Sciatic nerve (tissue), 2 donors: ENCODE data around the gene DDT. TPM values are rescaled to one million over a fixed set of nuclear protein-coding genes. Genes with fewer than 3 reads are reported as not detected.
"Not testable (repeated sequence)": the region's sequence is repeated elsewhere in the genome, so short reads cannot be mapped to it uniquely, and the experiment has no call there.

Experiments
- ATAC-seq: fragments of 200-7000 bp; cut with Tn5 transposase; one replicate; pipeline ENCODE4 v1.9.1; 2020; ENCODE audit warnings: mild to moderate bottlenecking, moderate library complexity
- DNase-seq: peaks from one replicate; pipeline ENCODE4 v3.0.0-alpha.2; 2020; ENCODE audit warnings: low spot score
- intact Hi-C: fragments of 100-400 bp; cut with DNase I; formaldehyde crosslinking; loops from one replicate; pipeline ENCODE4 v1.14.2; 2022
- total RNA-seq: library from RNA; stranded (reverse); fragmentation: NEBNext Ultra II Directional; extraction: Animal tissue kit (Norgen Biotek cat#: 25700); gene quantifications from one replicate; pipeline ENCODE4 v1.2.1, GENCODE V29; 2021
- donor health status: DM: no; HTN: no; CAD: no.
- donor health status: DM: no; HTN: no; CAD: no.

DDT gene
- total RNA-seq, 1 donor from 2014 or later: 57.8 TPM

DNA sequence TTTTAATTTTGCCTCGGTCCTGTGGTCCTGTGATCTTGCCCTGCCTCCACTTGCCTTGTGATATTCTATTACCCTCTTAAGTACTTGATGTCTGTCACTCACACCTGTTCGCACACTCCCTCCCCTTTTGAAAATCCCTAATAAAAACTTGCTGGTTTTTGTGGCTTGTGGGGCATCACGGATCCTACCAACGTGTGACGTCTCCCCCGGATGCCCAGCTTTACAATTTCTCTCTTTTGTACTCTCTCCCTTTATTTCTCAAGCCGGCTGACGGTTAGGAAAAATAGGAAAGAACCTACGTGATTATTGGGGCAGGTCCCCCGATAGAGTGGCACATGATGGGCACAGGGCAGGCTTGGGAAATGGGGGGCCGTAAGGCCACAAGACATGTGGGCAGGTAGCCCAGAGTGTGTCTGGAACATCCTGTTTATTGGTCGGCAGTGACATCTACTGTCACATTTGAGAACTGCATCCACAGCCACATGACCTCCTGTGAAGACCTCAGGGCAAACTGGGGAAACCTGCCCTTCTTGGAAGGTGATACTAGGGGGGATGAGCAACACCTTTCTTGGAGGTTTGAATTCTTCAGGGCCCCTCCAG is 17.8 kb downstream of the DDT start:
- DNase-seq (peak; percentile 89), ATAC-seq (peak; percentile 85)
- intact Hi-C loops: not testable (repeated sequence)

- intact Hi-C loops, ATAC-seq, DNase-seq: not testable (repeated sequence)
These were observed 18.4 kb downstream of the DDT start for GRCh38 chr22:23955886-23956285.

DNA sequence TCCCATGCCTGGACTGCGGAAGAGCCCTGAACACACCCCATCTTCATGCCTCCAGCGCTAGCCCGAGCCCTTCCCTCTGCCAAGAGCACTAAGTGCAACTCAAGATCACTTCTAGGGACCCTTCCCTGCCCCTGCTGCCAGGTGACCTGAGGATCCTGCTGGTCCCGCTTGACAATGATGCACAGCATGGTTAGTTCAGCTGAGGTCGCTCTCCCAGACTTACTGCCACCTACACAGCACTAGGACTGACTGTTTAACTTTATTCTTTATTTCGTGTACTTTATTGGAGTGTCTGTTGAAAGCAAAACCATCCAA is 19.3 kb downstream of the DDT start:
- ATAC-seq, intact Hi-C loops: not testable (repeated sequence)

GRCh38 chr22:23954193-23954990 is 19.8 kb downstream of the DDT start:
- DNase-seq, ATAC-seq, intact Hi-C loops: not testable (repeated sequence)

More for the DNA sequence above, 19.3 kb downstream of the DDT start:
- not testable (repeated sequence) for DNase-seq

GRCh38 chr22:23953485-23953884 is 20.8 kb downstream of the DDT start:
- intact Hi-C loops, ATAC-seq, DNase-seq: not testable (repeated sequence)

DNA sequence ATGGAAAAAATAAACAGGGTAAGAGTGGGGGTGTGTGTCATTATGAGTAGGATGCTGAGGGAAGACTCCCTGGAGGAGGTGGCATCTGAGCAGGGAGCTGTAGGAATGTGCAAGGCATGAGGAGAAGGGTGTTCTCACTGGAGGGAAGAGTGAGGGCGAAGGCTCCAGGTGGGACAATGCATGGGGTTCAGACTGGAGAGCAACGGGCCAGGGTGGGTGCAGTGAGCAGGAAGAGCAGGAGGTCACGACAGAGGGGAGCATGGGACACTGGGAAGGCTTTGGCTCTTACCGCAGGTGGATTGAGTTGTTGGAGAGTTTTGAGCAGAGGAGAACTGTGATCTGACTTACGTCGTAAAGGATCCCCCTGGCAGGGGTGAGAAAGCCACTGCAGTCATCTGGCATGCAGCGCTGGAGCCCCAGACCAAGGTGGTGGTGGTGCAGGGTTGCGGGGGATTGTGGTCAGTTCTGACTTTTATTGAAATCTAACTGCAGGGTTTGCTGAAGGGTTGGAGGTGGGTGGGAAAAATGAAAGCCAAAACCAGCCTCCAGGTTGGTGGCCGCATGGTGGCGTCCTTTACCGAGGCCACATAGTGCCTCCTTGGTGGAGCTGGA is 21.3 kb downstream of the DDT start:
- DNase-seq, intact Hi-C loops, ATAC-seq: not testable (repeated sequence)

DNA sequence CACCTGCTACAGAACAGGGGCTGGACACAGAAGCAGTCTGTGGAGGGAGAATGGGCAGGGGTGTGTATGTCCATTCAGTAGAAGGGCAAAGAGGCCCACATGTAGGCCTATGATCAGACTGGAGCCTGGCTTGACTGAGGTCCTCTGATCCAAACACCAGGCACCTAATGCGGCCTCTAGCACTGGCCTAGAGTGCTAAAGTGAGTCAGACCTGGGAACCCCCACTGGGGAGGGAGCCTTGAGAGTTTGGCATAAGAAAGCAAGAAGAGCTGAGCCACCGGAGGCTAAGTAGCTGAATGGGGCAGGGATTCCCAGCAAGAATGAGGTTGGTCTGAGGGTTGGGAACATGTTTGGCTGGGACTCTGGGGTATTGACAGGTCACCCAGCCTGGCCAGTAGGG is 22.9 kb downstream of the DDT start:
- not testable (repeated sequence) for DNase-seq, ATAC-seq

DNA sequence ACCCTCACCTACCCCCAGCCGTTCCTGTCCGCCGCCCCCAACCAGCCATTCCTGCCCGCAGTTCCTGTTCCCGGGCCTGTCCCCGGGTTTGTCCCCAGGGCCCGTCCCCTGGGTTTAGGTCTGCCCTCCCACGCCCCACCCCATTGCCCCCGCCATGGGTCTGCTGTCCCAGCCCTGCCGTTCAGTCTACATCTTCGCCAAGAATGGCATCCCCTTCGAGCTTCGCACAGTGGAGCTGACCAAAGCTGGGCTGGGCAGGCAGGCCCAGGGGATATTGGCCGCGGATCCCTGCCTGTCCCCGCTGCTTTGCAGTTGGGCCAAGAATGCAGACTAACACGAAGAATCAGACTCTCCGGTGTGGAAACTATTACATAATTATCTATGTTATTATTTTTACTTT is 24.5 kb downstream of the DDT start:
- DNase-seq, intact Hi-C loops, ATAC-seq: not testable (repeated sequence)

More for the DNA sequence above, 22.9 kb downstream of the DDT start:
- intact Hi-C loops: not testable (repeated sequence)

DNA sequence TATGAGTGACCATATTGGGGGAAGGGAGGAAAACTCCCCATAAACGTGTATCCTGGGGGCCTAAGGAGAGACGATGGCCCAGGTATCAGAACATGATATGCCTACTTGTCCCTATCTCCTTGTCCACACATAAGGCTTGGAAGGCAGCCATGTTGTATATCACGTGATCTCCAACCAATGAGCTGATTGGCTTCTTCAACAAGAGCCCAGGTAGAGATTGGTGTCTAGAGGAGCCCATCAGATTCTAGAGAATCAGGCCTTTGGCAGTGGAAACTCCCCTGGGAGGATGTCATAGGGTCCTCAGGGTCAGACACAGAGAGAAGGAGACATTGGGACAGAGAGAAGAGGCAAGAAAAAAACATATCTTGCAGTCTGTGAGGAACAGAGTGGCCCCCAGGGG is 26.9 kb downstream of the DDT start:
- ATAC-seq, intact Hi-C loops, DNase-seq: not testable (repeated sequence)

DNA sequence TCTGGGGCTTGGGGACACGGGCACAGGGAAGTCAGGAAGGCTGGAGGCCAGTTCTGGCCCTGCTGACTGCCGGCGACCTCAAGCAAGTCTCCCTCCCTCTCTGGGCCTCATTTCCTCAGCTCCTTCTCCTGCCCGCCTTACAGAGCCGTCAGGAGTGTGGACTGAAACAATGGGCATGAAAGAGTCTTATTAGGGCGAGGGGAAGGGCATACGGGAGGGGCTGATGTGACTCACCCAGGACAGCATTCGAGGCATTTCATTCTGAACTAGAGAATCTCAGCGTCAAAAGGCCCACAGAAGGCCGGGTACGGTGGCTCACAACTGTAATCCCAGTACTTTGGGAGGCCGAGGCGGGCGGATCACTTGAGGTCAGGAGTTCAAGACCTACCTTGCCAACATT is 34.1 kb downstream of the DDT start:
- DNase-seq, intact Hi-C loops, ATAC-seq: not testable (repeated sequence)

- intact Hi-C loops: loop anchor here (2.0 kb wide), 1 partner anchor 68 kb away; no protein-coding TSS in a partner anchor
- no peak for DNase-seq
- ATAC-seq: no peak
These were observed 35.3 kb downstream of the DDT start for GRCh38 chr22:23939017-23939357.

DNA sequence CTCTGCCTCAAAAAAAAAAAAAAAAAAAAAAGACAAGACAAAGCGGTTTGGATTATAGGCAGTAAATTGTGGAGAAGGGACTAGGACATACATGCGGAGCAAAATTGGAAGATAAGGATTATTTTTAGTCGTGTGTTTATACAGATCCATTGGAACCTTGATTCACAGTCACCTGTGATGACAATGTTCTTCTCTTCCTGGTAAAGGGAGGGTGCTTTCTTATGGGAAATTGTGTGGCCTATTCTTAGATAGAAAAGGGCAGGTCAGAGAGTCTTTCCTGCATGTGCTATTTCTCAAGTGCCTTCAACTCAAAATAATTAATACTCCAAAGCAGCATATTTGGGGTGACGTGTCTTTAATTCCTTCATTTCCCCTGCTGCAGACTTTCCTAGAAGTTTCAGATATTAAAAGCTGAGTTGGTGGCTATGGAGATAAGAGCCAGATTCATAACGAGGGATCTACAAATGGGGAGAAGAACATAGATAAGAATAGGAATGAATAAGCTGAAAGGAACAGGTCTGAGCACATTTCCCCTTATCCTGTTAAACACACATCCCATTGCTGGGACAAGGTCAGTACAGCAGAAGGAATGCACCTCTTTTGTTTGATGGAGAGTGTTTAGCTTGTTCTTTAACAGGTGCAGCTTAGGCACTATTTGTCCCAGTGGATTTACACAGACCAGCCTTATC is 35.8 kb downstream of the DDT start:
- intact Hi-C loops: loop anchor here (2.0 kb wide), 1 partner anchor 68 kb away; no protein-coding TSS in a partner anchor
- no peak for DNase-seq
- ATAC-seq: no peak

- ATAC-seq (no peak), DNase-seq (no peak)
- intact Hi-C loops: no loop called here
These were observed 47.7 kb downstream of the DDT start for GRCh38 chr22:23926561-23926960.

DNA sequence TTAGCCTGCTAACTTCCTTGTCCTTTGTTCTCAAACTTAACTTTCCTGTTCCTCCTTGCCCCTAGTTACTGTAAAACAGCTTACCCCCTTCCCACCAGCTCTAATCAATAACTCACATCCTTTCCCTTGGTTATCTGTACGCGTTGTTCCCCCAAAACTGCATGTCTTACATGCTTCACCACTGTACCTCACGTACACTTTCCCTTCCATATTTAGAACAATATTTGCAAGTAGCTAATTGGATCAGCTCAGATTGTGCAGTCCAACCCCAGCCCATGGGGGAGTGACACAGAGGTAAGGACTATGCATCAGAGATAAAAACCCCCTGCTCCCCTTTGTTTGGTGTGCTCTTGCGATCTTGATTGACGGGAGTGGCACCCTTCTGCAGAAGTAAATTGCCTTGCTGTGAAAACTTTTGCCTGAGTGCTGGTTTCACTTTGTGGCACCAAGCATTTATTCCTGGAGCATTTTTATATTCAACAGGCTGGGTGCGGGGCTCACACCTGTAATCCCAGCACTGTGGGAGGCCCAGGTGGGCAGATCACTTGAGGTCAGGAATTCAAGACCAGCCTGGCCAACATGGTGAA is 49.1 kb downstream of the DDT start:
- intact Hi-C loops: no loop called here
- DNase-seq (no peak), ATAC-seq (no peak)

DNA sequence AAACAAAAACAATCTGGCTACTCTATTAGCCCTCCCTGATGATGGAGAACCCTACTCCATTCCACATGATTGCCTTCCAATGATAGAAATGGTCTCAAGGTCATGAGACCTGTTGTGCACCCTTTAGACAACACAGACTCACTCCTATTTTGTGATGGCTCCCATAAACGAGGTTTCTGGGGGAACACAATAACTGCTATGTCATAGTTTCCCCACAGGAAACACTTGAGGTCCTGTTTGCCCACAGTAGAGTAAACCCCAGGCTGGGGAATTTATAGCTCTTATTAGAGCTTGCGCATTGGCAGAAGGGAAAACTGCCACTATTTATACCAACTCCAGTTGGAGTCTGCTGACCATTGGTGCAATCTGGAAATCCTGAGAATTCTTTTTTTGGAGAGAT is 51.3 kb downstream of the DDT start:
- ATAC-seq (no peak), DNase-seq (no peak)

DNA sequence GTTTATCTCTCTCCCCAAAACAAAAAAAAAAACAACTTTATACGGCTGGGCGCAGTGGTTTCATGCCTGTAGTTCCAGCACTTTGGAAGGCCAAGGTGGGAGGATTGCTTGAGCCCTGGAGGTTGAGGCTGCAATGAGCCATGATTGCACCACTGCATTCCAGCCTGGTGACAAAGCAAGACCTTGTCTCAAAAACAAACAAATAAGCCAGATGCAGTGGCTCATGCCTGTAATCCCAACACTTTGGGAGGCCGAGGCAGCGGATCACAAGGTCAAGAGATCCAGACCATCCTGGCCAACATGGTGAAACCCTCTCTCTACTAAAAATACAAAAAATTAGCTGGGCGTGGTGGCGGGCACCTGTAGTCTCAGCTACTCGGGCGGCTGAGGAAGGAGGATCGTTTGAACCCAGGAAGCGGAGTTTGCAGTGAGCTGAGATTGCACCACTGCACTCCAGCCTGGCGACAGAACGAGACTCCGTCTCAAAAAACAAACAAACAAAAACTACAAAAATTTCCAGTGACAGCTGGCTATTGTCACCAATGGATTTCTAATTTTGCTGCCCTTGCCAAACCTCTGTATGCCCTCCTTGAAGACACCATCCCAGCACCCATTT is 52.5 kb downstream of the DDT start:
- ATAC-seq, DNase-seq, intact Hi-C loops: not testable (repeated sequence)

More for the DNA sequence above, 51.3 kb downstream of the DDT start:
- intact Hi-C loops: no loop called here
